ENCODE measurements around the gene FAM222A. TPM values are rescaled to one million over a fixed set of nuclear protein-coding genes. Genes with fewer than 3 reads are reported as not detected.

Gene FAM222A
- polyA plus RNA-seq, 1 donor (not counting 4 experiments of a cell fraction or from before 2014, with no cell fraction given): 0.05 TPM

- no peak for DNase-seq (ENCODE audit: low read depth, low spot score)
- Histone ChIP-seq H3K27me3 (ENCODE audit: control insufficient read depth, extremely low read depth, insufficient read depth, low read length) (no peaks in the 10 kb centered on the region), H3K9me3 (ENCODE audit: control insufficient read depth, low read depth, low read length) (no peaks in the 10 kb centered on the region), H3K9me1 (ENCODE audit: control insufficient read depth, extremely low read depth, insufficient read depth, low read length) (no peaks in the 10 kb centered on the region), H2AFZ (ENCODE audit: control insufficient read depth, low read length) (no peak overlapping the region), H3K36me3 (ENCODE audit: control insufficient read depth in 2 of 2, extremely low read depth in 1 of 2, insufficient read depth in 2 of 2, low read length in 2 of 2) (no peaks in the 10 kb centered on the region), H3K4me1 (ENCODE audit: control insufficient read depth, extremely low read depth, insufficient read depth, low read length) (no peaks in the 10 kb centered on the region), H3K4me2 (ENCODE audit: control insufficient read depth, extremely low read depth, insufficient read depth, low read depth, low read length) (no peak overlapping the region), H3K79me2 (ENCODE audit: control insufficient read depth, insufficient read depth, low read length) (no peaks in the 10 kb centered on the region), H4K20me1 (ENCODE audit: control insufficient read depth, extremely low read depth, insufficient read depth, low read length) (no peaks in the 10 kb centered on the region), H3K9ac (ENCODE audit: control insufficient read depth, extremely low read depth, insufficient read depth, low read length) (no peak overlapping the region), H3K4me3 (ENCODE audit: control insufficient read depth in 2 of 3, extremely low read depth in 1 of 3, insufficient read depth in 2 of 3, low read depth in 1 of 3, low read length in 3 of 3) (no peak overlapping the region), H3K27ac (ENCODE audit: control insufficient read depth, insufficient read depth, low read length) (no peak overlapping the region)
- no peak for FAIRE-seq
- TF ChIP-seq CTCF (optimal IDR thresholded peaks at IDR 0.05 in 1 of 3, IDR thresholded peaks at IDR 0.05 in 1 of 3, conservative IDR thresholded peaks at IDR 0.05 in 1 of 3; ENCODE audit: extremely low read depth in 1 of 3, insufficient read depth in 2 of 3, low read length in 3 of 3) (no peak), EZH2 (IDR thresholded peaks at IDR 0.05; ENCODE audit: low read length) (no peak)
- dilution Hi-C loops (cut with MboI; ENCODE audit: extremely low pct_ligation_motif_present, low sequenced_read_pairs): loop anchor here (25.0 kb wide), 2 partner anchors 147 to 247 kb away; no protein-coding TSS in a partner anchor
Observed at GRCh38 chr12:109783965-109784244, 70.3 kb downstream of the FAM222A start.

- Histone ChIP-seq H3K4me1 (ENCODE audit: control insufficient read depth, extremely low read depth, insufficient read depth, low read length) (no peaks in the 10 kb centered on the region), H3K79me2 (ENCODE audit: control insufficient read depth, insufficient read depth, low read length) (no peaks in the 10 kb centered on the region), H3K4me2 (ENCODE audit: control insufficient read depth, extremely low read depth, insufficient read depth, low read depth, low read length) (no peak overlapping the region), H3K27ac (ENCODE audit: control insufficient read depth, insufficient read depth, low read length) (no peak overlapping the region), H4K20me1 (ENCODE audit: control insufficient read depth, extremely low read depth, insufficient read depth, low read length) (no peaks in the 10 kb centered on the region), H3K4me3 (ENCODE audit: control insufficient read depth in 2 of 3, extremely low read depth in 1 of 3, insufficient read depth in 2 of 3, low read depth in 1 of 3, low read length in 3 of 3) (no peak overlapping the region), H2AFZ (ENCODE audit: control insufficient read depth, low read length) (no peak overlapping the region), H3K9me3 (ENCODE audit: control insufficient read depth, low read depth, low read length) (no peaks in the 10 kb centered on the region), H3K27me3 (ENCODE audit: control insufficient read depth, extremely low read depth, insufficient read depth, low read length) (no peaks in the 10 kb centered on the region), H3K36me3 (ENCODE audit: control insufficient read depth in 2 of 2, extremely low read depth in 1 of 2, insufficient read depth in 2 of 2, low read length in 2 of 2) (no peaks in the 10 kb centered on the region), H3K9me1 (ENCODE audit: control insufficient read depth, extremely low read depth, insufficient read depth, low read length) (no peaks in the 10 kb centered on the region), H3K9ac (ENCODE audit: control insufficient read depth, extremely low read depth, insufficient read depth, low read length) (no peak overlapping the region)
- no peak for DNase-seq (ENCODE audit: low read depth, low spot score)
- no peak for TF ChIP-seq CTCF (optimal IDR thresholded peaks at IDR 0.05 in 1 of 3, IDR thresholded peaks at IDR 0.05 in 1 of 3, conservative IDR thresholded peaks at IDR 0.05 in 1 of 3; ENCODE audit: extremely low read depth in 1 of 3, insufficient read depth in 2 of 3, low read length in 3 of 3)
- TF ChIP-seq EZH2 (IDR thresholded peaks at IDR 0.05; ENCODE audit: low read length): no peak
- dilution Hi-C loops (cut with MboI; ENCODE audit: extremely low pct_ligation_motif_present, low sequenced_read_pairs): loop anchor here (25.0 kb wide), 2 partner anchors 149 to 249 kb away; no protein-coding TSS in a partner anchor
- no peak for FAIRE-seq
Observed at GRCh38 chr12:109785854-109786253, 72.2 kb downstream of the FAM222A start.

Data from keratinocyte (primary cell).